22Rv1 (cell line): Measurements from ENCODE around the gene SLC15A1.

Experiments
- CTCF ChIP-seq: fragments of 450-650 bp; IDR thresholded peaks from 2 replicates; pipeline ENCODE4 v1.5.1; 2017; ENCODE audit warnings: mild to moderate bottlenecking
- ZFX ChIP-seq: fragments of 450-650 bp; IDR thresholded peaks from 2 replicates; pipeline ENCODE4 v1.6.1; 2017; ENCODE audit warnings: antibody characterized with exemption, borderline replicate concordance

- TF ChIP-seq CTCF (no peak), ZFX (no peak)
Observed at GRCh38 chr13:98650396-98651107, 101.9 kb downstream of the SLC15A1 start.
